NOMO-1 treated with dmso at 0.1 percent for 144 hours (cell line): ENCODE results near the gene ACSS3.

Source experiments
- DNase-seq: peaks from one replicate; lab custom pipeline; 2025; ENCODE audit not compliant: unreplicated experiment; lab: John Stamatoyannopoulos, UW

Gene ACSS3

GRCh38 chr12:81294325-81295190 lies 216.7 kb downstream of the ACSS3 start:
- no peak for DNase-seq

GRCh38 chr12:81295251-81295650 lies 217.4 kb downstream of the ACSS3 start:
- no peak for DNase-seq

GRCh38 chr12:81296556-81297305 lies 218.9 kb downstream of the ACSS3 start:
- no peak for DNase-seq

- DNase-seq = no peak
These were observed 219.7 kb downstream of the ACSS3 start for GRCh38 chr12:81297601-81298000.

- no peak for DNase-seq
These were observed 222.6 kb downstream of the ACSS3 start for GRCh38 chr12:81300454-81300853.

- no peak for DNase-seq
These were observed 226.1 kb downstream of the ACSS3 start for GRCh38 chr12:81303935-81304334.
